ENCODE measurements around the gene TLR10.

Gene TLR10

GRCh38 chr4:38820329-38821061, 37.7 kb upstream of the TLR10 start:
- Histone ChIP-seq H2AFZ (ENCODE audit: low read depth, low read length) (no peak overlapping the region), H3K4me3 (ENCODE audit: low read depth in 1 of 2, low read length in 2 of 2) (no peak overlapping the region), H3K27ac (ENCODE audit: low read length) (no peak overlapping the region), H3K9ac (ENCODE audit: low read depth, low read length) (no peak overlapping the region), H3K36me3 (ENCODE audit: insufficient read depth, low read length) (no peaks in the 10 kb centered on the region), H3K4me2 (ENCODE audit: insufficient read depth, low read length) (no peak overlapping the region), H3K27me3 (ENCODE audit: insufficient read depth, low read length, poor library complexity) (no peaks in the 10 kb centered on the region), H4K20me1 (ENCODE audit: insufficient read depth, low read length) (no peaks in the 10 kb centered on the region), H3K4me1 (ENCODE audit: insufficient read depth, low read length) (no peaks in the 10 kb centered on the region), H3K79me2 (ENCODE audit: insufficient read depth, low read length) (no peaks in the 10 kb centered on the region), H3K9me3 (ENCODE audit: insufficient read depth, low read length, severe bottlenecking) (no peaks in the 10 kb centered on the region)
- no peak for TF ChIP-seq EZH2 (IDR thresholded peaks at IDR 0.05; ENCODE audit: borderline replicate concordance, low read depth, low read length, severe bottlenecking)
- TF ChIP-seq CTCF (IDR thresholded peaks at IDR 0.05; ENCODE audit: borderline replicate concordance, extremely low read depth, low read length, poor library complexity, severe bottlenecking), result no peak
- ATAC-seq (ENCODE audit: insufficient read depth, low read depth) (no peak), DNase-seq (no peak)

GRCh38 chr4:38819569-38819968, 36.8 kb upstream of the TLR10 start:
- no peaks in the 10 kb centered on the region for H3K27me3 ChIP-seq (ENCODE audit: insufficient read depth, low read length, poor library complexity)
- no peak overlapping the region for H3K4me3 ChIP-seq (ENCODE audit: low read depth in 1 of 2, low read length in 2 of 2)
- TF ChIP-seq EZH2 (IDR thresholded peaks at IDR 0.05; ENCODE audit: borderline replicate concordance, low read depth, low read length, severe bottlenecking), result no peak
- TF ChIP-seq CTCF (IDR thresholded peaks at IDR 0.05; ENCODE audit: borderline replicate concordance, extremely low read depth, low read length, poor library complexity, severe bottlenecking), result no peak
- no peaks in the 10 kb centered on the region for H4K20me1 ChIP-seq (ENCODE audit: insufficient read depth, low read length)
- no peaks in the 10 kb centered on the region for H3K79me2 ChIP-seq (ENCODE audit: insufficient read depth, low read length)
- H3K4me2 ChIP-seq (ENCODE audit: insufficient read depth, low read length), result no peak overlapping the region
- DNase-seq, result no peak
- no peaks in the 10 kb centered on the region for H3K36me3 ChIP-seq (ENCODE audit: insufficient read depth, low read length)
- H3K9me3 ChIP-seq (ENCODE audit: insufficient read depth, low read length, severe bottlenecking), result no peaks in the 10 kb centered on the region
- H3K27ac ChIP-seq (ENCODE audit: low read length), result no peak overlapping the region
- no peaks in the 10 kb centered on the region for H3K4me1 ChIP-seq (ENCODE audit: insufficient read depth, low read length)
- ATAC-seq (ENCODE audit: insufficient read depth, low read depth), result no peak
- H2AFZ ChIP-seq (ENCODE audit: low read depth, low read length), result no peak overlapping the region
- no peak overlapping the region for H3K9ac ChIP-seq (ENCODE audit: low read depth, low read length)

- H3K9ac ChIP-seq (ENCODE audit: low read depth, low read length), result no peak overlapping the region
- H3K4me1 ChIP-seq (ENCODE audit: insufficient read depth, low read length), result no peaks in the 10 kb centered on the region
- no peak overlapping the region for H3K4me2 ChIP-seq (ENCODE audit: insufficient read depth, low read length)
These were observed 35.7 kb upstream of the TLR10 start for GRCh38 chr4:38818441-38818976.

More at GRCh38 chr4:38818441-38818976, 35.7 kb upstream of the TLR10 start:
- H3K79me2 ChIP-seq (ENCODE audit: insufficient read depth, low read length), result no peaks in the 10 kb centered on the region
- ATAC-seq (ENCODE audit: insufficient read depth, low read depth) (no peak), DNase-seq (no peak)
- TF ChIP-seq EZH2 (IDR thresholded peaks at IDR 0.05; ENCODE audit: borderline replicate concordance, low read depth, low read length, severe bottlenecking) (no peak), CTCF (IDR thresholded peaks at IDR 0.05; ENCODE audit: borderline replicate concordance, extremely low read depth, low read length, poor library complexity, severe bottlenecking) (no peak)
- no peak overlapping the region for H3K27ac ChIP-seq (ENCODE audit: low read length)
- no peaks in the 10 kb centered on the region for H4K20me1 ChIP-seq (ENCODE audit: insufficient read depth, low read length)
- H3K36me3 ChIP-seq (ENCODE audit: insufficient read depth, low read length), result no peaks in the 10 kb centered on the region
- no peaks in the 10 kb centered on the region for H3K27me3 ChIP-seq (ENCODE audit: insufficient read depth, low read length, poor library complexity)
- no peak overlapping the region for H3K4me3 ChIP-seq (ENCODE audit: low read depth in 1 of 2, low read length in 2 of 2)
- no peaks in the 10 kb centered on the region for H3K9me3 ChIP-seq (ENCODE audit: insufficient read depth, low read length, severe bottlenecking)
- H2AFZ ChIP-seq (ENCODE audit: low read depth, low read length), result no peak overlapping the region
